HTERT RPE-1 (cell line): ENCODE data around the gene GTF2H4.
"Not testable (repeated sequence)": the region's sequence is repeated elsewhere in the genome, so short reads cannot be mapped to it uniquely, and the experiment has no call there.

ENCODE experiments used
- in situ Hi-C: fragments of 300-500 bp; cut with MboI; formaldehyde crosslinking; loops from 4 replicates; pipeline ENCODE4 v1.14.3; 2020; ENCODE audit warnings: low sequenced_read_pairs

Gene GTF2H4

GRCh38 chr6:30917487-30917886 is 9.5 kb downstream of the GTF2H4 start:
- in situ Hi-C loops: no loop called here

GRCh38 chr6:30918670-30919069 is 10.7 kb downstream of the GTF2H4 start:
- in situ Hi-C loops: no loop called here

- in situ Hi-C loops: no loop called here
These were observed 14.4 kb downstream of the GTF2H4 start for GRCh38 chr6:30922447-30922852.

- in situ Hi-C loops: not testable (repeated sequence)
These were observed 16.1 kb downstream of the GTF2H4 start for GRCh38 chr6:30924040-30924627.

- in situ Hi-C loops: loop anchor here (25.0 kb wide), 1 partner anchor 136 kb away; no protein-coding TSS in a partner anchor
These were observed 18.6 kb downstream of the GTF2H4 start for GRCh38 chr6:30926644-30927043.

GRCh38 chr6:30927080-30927479 is 19.1 kb downstream of the GTF2H4 start:
- in situ Hi-C loops: loop anchor here (25.0 kb wide), 1 partner anchor 135 kb away; no protein-coding TSS in a partner anchor

- in situ Hi-C loops: loop anchor here (25.0 kb wide), 1 partner anchor 134 kb away; no protein-coding TSS in a partner anchor
These were observed 20.7 kb downstream of the GTF2H4 start for GRCh38 chr6:30928677-30929076.

- in situ Hi-C loops: loop anchor here (25.0 kb wide), 1 partner anchor 132 kb away; no protein-coding TSS in a partner anchor
These were observed 22.5 kb downstream of the GTF2H4 start for GRCh38 chr6:30930506-30930905.

GRCh38 chr6:30931272-30931671 is 23.3 kb downstream of the GTF2H4 start:
- in situ Hi-C loops: loop anchor here (25.0 kb wide), 1 partner anchor 131 kb away; no protein-coding TSS in a partner anchor

GRCh38 chr6:30931969-30932645 is 24.1 kb downstream of the GTF2H4 start, which contains the start of gene SFTA2:
TSS of gene SFTA2 (minus strand) at chr6:30932170. CDS start at chr6:30932096, 74 bp downstream.
- in situ Hi-C loops: loop anchor here (25.0 kb wide), 1 partner anchor 130 kb away; no protein-coding TSS in a partner anchor

- in situ Hi-C loops: loop anchor here (25.0 kb wide), 1 partner anchor 129 kb away; no protein-coding TSS in a partner anchor
These were observed 24.8 kb downstream of the GTF2H4 start for GRCh38 chr6:30932665-30933365.

- in situ Hi-C loops: loop anchor here (25.0 kb wide), 1 partner anchor 127 kb away; no protein-coding TSS in a partner anchor
These were observed 27.0 kb downstream of the GTF2H4 start for GRCh38 chr6:30935018-30935417.

- in situ Hi-C loops: loop anchor here (25.0 kb wide), 1 partner anchor 125 kb away; no protein-coding TSS in a partner anchor
These were observed 29.3 kb downstream of the GTF2H4 start for GRCh38 chr6:30937265-30937664.

GRCh38 chr6:30938730-30939129 is 30.7 kb downstream of the GTF2H4 start:
- in situ Hi-C loops: loop anchor here (25.0 kb wide), 1 partner anchor 124 kb away; no protein-coding TSS in a partner anchor

- in situ Hi-C loops: loop anchor here (25.0 kb wide), 1 partner anchor 123 kb away; no protein-coding TSS in a partner anchor
These were observed 31.5 kb downstream of the GTF2H4 start for GRCh38 chr6:30939473-30939872.

- in situ Hi-C loops: loop anchor here (25.0 kb wide), 1 partner anchor 122 kb away; no protein-coding TSS in a partner anchor
These were observed 32.5 kb downstream of the GTF2H4 start, which contains the start of gene MUCL3 for GRCh38 chr6:30940361-30940986. TSS of gene MUCL3 (plus strand) at chr6:30940973. CDS start at chr6:30941000, 27 bp downstream.

- in situ Hi-C loops: loop anchor here (25.0 kb wide), 1 partner anchor 120 kb away; no protein-coding TSS in a partner anchor
These were observed 34.5 kb downstream of the GTF2H4 start for GRCh38 chr6:30942338-30943060.

- in situ Hi-C loops: loop anchor here (25.0 kb wide), 1 partner anchor 118 kb away; no protein-coding TSS in a partner anchor
These were observed 36.0 kb downstream of the GTF2H4 start for GRCh38 chr6:30944051-30944450.

GRCh38 chr6:30945281-30945680 is 37.3 kb downstream of the GTF2H4 start:
- in situ Hi-C loops: loop anchor here (25.0 kb wide), 1 partner anchor 117 kb away; no protein-coding TSS in a partner anchor
